Epithelial cell of prostate (primary cell): ENCODE results near the gene F13A1.
"Not testable (repeated sequence)": the region's sequence is repeated elsewhere in the genome, so short reads cannot be mapped to it uniquely, and the experiment has no call there.

Experiments
- DNase-seq: peaks from one replicate; pipeline ENCODE4 v3.0.0-alpha.2; 2011; ENCODE audit warnings: low read depth, low spot score
- H3K27ac ChIP-seq: fragments of 450-650 bp; 2 replicates; pipeline ENCODE4 v1.5.1; 2017; ENCODE audit warnings: mild to moderate bottlenecking

Gene F13A1

DNA sequence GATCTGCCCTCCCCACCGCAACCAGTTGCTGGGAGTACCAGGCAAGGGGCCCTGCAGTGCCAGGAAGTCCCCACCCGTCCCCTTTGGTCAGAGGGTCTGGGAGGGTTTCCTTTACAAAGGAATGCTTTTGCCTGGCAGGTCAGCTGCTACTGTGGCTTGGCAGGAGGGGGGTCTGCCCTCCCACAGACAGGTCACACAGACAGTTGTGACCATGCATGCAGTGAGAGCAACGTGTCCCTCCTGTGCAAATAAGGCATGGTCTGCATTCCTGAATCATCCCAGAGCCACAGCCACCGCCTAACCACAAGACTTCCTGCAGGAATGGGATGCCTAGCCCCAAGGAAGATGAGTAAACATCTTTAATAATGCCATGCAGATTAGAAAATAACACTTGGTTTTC, 439 bp upstream of the F13A1 start:
- DNase-seq, result no peak

DNA sequence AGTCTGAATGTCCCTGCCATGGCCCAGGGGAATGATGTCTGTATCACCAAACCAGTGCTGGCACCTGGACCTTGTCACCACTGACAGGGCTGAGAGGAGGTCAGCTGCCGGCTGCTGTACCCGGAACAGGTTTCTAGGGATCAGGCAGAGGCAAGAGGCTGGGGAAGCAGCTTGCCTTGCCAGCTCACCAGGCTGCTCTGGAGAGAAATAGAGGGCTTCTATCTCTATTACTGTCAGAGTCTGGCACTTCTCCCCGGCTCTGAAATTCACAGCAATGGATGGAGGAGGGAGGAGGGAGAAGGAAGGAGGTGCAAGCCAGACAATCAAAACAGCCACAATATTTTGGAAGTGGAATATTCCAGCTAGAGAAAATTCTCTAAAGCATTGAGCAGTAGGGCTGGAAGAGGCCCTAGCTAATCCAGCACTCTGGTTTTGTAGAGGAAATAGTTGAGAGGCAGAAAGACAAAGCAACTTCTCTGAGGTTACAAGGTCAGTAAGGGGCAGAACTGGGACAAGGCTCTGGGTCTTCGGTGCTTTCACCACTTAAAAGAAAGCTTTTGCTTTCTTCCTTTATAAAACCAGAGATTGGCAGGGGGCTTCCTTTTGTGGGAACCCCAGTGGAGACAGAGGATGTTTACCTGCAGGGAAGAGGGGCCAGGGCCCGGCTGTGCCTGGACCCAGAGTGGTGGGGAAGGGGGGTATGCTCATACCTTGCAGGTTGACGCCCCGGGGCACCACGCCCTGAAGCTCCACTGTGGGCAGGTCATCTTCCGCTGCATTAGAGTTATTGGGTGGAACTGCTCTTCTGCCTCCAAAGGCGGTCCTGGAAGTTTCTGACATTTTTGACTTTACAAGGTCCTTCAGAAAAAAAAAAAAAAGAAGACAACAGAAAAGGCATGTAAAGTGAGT, 2.4 kb downstream of the F13A1 start:
- no peak for DNase-seq

More for the DNA sequence above, 439 bp upstream of the F13A1 start:
- no peak overlapping the region for H3K27ac ChIP-seq

DNA sequence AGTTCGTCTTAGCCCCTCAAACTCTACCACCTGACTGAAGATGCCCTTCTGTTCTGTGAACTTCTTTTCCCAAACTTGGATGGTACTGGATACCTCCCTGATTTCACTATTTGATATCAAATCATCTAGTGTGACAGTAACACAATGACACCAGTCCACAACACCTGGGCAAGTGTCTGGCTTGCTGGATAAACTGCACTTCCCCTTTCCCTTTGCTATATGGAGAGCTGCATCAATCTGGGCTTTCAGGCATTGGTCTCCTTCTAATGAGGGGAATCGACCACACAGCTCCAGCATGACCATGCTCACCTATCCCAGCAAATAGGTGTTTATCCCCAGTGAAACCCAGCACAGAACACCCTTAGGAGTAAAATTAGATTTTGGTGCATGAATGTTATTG, 3.1 kb downstream of the F13A1 start:
- no peak for DNase-seq
- no peak overlapping the region for H3K27ac ChIP-seq

More for the DNA sequence above, 2.4 kb downstream of the F13A1 start:
- no peak overlapping the region for H3K27ac ChIP-seq

DNA sequence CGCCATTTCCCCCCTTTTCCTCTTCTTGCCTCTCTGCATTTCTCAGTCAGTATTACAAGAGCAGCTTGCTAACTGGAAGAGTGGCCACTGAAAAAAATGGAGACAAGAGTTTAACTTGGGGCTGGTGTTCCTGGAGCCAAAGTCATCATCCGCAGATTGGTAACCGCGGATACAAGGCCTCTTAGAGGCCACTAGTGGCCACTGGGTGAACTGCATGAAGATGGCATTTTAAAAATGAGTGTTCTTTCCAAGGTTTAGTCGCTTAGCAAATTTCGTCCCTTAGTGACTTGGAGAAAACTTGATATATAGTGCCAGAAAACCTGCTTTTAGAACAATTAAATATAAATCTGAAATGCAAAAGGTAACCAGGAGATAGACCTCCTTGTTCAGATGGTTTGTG, 4.8 kb downstream of the F13A1 start:
- DNase-seq, result no peak
- H3K27ac ChIP-seq, result no peak overlapping the region

DNA sequence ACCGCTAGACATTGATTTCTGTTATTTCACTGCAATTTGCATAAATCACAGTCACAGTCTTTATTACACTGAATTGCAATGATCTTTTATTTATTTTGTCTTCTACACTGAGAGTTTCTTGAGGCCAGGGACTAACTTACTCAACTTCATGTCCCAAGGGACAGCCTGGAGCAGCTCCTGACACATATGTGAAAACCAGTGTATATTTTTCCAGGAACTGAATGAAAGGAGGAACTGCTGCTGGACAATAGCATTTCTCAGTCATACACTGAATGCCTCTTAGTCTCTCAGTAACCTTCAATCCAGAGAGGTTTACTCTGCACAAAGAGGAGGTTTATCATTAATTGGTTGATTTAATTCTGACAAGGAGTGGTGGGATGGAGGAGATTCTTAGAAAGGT, 5.9 kb downstream of the F13A1 start:
- DNase-seq, result no peak
- H3K27ac ChIP-seq, result no peak overlapping the region

DNA sequence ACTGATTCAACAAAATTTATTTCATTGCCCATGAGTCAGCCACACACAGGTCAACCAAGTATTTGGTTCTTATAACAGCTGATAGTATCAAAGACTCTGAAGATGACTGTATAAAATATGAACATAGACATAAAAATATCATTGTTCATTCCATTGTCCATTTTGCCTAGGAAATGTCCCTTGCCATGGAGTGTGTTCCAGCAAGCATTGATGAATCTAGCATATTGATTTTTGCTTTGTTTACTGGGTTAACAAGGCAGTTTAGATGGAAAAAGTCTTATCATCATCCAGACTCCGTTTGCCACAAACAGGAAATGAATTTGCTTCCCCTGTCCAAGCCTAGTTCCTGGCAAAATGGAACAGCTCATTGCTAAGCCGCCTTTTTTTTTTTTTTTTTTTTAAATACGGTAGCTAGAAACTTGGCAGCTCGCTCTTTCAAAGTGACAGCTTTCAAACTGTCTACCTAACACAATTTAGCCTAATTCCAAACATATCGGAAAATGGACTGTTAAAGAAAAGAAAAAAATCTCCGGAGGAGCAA, 7.5 kb downstream of the F13A1 start:
- no peak for DNase-seq
- H3K27ac ChIP-seq, result no peak overlapping the region

DNA sequence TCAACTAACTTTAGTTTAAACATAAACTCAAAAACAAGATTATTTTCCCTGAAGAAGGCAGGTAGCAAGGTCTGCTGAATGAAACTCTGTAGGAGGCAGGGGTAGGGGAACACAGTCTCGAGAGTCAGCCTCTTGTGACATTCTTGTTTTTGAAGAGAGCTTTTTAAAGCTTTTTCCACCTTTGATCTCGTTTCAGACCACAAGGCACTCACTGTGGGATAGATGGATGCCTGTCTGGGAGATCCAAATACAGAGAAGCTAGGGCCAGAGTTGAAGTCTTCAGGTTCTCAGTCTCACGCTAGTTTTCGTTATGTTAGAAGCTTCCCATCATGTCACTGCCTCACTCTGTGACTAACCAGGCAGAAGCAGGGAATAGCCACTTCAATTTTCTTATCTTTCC, 14.9 kb downstream of the F13A1 start:
- no peak overlapping the region for H3K27ac ChIP-seq
- DNase-seq, result no peak

DNA sequence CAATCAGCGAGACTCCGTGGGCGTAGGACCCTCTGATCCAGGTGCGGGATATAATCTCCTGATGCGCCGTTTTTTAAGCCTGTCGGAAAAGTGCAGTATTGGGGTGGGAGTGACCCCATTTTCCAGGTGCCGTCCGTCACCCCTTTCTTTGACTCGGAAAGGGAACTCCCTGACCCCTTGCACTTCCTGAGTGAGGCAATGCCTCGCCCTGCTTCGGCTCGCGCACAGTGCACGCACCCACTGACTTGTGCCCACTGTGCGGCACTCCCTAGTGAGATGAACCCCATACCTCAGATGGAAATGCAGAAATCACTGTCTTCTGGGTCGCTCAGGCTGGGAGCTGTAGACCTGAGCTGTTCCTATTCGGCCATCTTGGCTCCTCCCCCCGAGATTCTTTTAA, 20.1 kb downstream of the F13A1 start:
- not testable (repeated sequence) for H3K27ac ChIP-seq, DNase-seq

DNA sequence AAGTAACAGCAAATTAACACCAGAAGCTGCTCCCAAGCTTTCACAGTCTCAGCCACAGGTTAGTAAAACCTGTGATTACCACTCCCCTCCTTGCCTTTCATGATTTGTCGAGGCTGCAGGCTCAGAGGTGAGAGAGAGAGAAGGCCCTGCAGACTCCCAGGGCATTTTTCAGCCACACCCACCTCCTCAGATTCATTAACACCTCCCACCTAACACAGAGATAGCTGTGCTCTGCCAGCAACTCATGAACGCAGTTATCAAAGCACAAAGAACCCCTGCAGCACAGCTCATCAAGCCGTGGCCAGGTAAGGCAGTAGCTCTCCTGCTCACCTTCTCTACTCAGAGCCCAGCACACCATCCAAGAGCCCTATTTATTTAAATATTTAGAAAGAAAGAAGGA, 27.1 kb downstream of the F13A1 start:
- DNase-seq, result no peak
- no peak overlapping the region for H3K27ac ChIP-seq

DNA sequence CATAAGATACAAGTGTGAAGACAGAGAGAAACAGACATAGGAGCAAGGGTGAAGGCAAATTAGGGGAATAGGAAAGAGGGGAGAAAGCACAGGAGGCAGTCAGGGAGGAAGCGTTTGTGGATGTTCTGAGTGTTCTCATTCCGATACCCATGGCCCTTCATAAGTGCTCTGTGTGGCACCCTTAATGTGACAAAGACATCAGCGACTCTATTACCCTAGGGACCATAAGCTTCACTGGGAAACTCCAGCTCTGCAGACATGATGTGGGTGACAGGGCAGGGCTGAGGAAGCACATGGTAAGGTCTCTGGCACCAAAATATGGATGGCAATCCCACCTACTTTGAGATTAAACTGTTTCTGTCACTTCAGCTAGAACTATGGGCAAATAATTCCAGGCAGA, 33.0 kb downstream of the F13A1 start:
- DNase-seq, result no peak
- H3K27ac ChIP-seq, result no peak overlapping the region

DNA sequence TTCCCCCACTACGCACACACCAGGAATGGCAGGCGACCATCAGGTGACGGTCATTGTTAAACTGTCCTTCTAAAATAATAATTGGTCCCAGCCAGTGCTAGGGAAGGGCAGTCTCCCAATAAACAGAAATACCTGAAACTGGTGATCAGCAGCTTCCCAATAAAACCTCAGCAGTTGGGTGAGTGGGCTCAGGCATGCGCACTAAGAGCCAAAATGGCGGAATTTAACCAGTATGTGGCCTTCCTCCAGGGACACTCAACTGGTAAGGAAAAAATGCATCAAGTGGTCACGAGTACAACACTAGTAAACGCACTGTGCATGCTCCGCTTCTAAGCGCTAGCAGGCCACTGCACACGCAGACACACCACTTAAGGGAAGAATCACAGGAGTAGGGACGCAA, 34.8 kb downstream of the F13A1 start:
- H3K27ac ChIP-seq, result no peak overlapping the region

DNA sequence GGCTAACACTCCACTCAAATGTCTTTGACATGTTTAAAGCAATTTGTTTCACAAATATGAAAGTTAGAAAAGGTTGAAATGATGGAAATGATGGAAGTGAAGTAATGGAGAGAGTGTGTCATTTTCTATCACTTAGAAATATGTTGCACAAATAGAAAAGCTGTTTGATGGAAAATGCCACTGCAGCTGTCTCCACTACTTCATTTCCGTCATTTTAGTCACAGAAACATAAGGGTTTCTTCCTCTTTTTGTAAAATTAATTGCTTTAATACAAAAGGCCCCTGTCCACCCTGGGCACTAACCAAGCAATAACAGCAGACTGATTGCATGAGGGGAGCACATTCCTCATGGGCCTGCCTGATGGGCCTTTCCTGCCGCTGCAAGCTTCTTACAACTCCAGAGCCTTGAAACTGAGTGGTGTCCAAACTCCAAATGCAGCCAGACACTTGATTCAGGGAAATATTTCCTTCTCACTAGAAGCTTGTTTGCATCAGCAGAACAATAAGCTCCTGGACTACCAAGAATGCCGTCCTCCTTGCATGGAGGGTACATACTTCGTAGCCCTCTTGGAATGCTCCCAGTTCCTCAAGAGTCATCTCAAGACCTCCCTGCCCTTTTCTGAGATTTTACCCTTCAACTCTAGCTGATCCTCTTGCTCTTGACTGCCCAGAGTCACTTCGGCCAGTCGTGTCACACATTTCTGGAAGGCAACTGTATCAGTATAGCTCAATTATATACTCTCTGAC, 36.1 kb downstream of the F13A1 start:
- DNase-seq, result no peak

More for the DNA sequence above, 34.8 kb downstream of the F13A1 start:
- DNase-seq, result no peak

DNA sequence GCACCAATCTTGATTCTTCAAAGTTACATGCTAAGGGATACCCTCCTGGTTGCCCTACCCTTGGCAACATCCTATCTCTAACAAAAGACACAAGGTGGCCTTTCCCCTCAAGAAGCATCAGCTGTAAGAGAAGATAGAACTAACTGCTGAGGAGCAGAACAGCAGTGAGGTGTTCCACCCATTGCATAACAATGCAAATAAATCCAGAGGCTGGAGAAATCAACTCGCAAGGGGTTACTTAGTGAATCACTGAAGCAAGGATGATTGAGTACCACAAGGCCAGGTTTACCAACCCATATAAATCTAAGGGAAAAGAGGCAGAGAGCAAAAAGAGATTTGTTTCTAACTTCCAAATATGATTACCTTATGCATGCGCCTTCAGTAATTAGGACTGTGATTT, 36.7 kb downstream of the F13A1 start:
- no peak for DNase-seq
- no peak overlapping the region for H3K27ac ChIP-seq

More for the DNA sequence above, 36.1 kb downstream of the F13A1 start:
- no peak overlapping the region for H3K27ac ChIP-seq

DNA sequence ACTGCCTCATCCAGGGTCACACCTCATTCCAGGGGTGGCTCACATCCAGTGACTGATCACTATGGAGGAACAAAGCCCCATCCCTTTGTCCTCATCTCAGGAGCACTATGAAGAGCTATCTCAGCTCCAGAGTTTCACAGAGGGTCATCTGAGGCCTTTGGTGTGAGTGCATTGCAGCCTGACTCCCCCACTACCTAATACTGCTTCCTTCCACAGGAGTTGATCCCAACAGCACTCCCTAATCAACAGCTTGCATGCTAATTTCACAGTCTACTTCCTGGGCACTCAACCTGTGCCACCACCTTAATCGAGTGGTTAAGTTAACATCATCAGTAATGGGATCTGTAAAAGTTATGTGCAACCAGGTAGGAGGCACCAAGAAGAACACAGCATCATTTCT, 37.7 kb downstream of the F13A1 start:
- DNase-seq, result no peak
- H3K27ac ChIP-seq, result no peak overlapping the region

DNA sequence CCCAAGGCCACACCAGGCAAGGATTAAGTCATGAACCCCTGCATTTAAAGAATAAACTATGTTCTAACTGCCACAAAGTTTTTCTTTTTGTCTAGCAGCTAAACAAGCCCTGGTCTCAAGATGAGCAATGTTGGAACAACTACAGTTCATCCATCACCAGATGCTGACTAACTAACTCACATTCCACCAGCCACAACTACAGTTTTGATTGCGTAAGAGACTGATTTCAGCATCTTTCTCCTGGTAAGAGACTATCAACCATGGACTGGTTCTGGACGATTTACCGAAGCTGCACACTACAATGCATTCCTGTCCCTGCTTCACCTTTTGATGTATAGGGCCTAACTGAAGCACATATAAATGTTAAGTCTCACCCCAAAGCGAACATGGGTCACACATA, 43.0 kb downstream of the F13A1 start:
- H3K27ac ChIP-seq, result no peak overlapping the region
- DNase-seq, result no peak

DNA sequence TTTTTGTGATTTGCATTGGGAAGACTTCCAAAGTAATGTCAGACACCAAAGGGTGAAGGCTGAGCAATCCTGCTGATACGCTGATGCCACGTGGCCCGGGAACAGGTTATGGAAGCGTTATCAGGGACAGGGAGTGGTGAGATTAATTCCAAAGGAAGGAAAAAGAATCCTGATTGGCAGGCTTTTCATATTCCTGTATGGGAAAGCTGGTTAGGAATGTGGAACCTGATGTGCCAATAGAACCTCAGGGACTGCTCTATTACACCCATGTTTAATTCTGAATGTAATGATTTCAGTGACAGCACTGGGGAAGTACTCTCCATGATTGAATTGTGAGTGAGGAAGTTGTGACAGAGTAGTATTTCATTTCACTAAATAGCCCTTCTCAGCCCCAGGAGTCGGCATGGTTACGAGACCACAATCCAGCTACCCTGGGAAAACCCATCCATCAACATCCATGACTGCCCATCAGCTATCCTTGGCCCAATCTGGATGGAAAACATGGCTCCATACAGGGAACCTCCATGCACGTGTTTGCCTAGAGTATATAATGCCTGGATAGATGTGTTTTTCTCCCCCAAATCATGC, 49.4 kb downstream of the F13A1 start:
- DNase-seq, result no peak

DNA sequence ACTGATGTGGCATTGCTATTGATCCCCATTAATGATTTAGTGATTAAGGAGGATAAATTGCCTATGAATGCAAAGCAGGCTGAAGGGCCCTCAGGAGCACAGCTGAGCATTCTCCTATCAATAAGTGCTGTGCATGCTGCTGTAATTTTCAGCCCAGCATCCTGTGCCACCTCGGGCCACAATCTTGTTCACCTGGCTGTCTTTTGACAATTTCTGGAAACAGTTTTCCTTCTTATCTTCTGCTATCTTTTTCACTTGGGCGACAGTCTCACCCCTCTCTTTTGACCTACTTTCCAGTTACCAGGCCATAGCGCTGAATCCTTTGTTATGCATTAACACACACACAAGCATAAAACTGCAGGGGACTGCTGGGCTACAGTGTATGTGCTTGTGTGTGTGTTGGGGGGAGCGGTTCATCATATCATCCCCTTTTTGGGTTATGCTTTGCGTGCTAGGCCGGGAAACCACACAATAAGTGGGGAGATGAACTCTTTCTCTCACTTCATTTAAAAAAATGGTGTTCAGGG, 60.2 kb downstream of the F13A1 start:
- DNase-seq, result no peak

More for the DNA sequence above, 49.4 kb downstream of the F13A1 start:
- no peak overlapping the region for H3K27ac ChIP-seq

DNA sequence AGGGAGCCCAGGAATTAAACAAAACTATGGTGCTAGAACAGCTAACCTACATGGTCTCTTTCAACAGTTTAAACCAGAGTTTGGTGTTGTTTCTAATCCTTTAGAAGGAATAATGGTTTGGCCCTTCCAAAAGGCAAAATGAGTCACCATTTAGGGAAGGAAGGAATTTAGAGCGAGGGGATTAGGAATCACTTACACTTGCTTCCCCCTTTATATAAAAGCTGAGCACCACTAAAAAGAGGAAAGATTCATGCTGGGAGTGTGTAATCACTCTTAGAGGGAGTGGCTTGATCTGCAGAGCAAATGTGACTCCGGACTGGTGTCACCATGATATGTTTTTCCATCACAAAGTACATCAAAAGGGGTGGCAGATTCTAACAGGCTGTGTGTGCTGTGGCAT, 63.6 kb downstream of the F13A1 start:
- H3K27ac ChIP-seq, result no peak overlapping the region
- DNase-seq, result no peak

More for the DNA sequence above, 60.2 kb downstream of the F13A1 start:
- H3K27ac ChIP-seq, result no peak overlapping the region

DNA sequence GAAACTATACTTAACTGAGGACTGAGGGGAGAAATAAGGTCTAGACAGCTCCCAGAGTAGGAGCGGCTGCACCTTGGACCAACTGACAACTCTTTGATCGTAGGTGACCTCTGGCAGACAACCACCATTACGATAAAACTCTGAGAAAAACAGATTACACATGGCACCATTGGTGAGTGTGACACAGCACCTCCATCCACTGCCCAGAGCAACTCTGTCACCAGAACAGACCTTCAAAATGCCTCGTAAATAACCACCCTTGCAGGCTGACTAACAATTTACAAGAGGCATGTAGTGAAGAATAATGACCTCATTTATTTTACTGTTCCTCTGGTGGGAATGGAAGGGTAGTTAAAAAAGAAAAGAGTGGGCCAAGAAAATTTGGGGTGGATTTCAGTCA, 64.2 kb downstream of the F13A1 start:
- H3K27ac ChIP-seq, result no peak overlapping the region
- DNase-seq, result no peak

DNA sequence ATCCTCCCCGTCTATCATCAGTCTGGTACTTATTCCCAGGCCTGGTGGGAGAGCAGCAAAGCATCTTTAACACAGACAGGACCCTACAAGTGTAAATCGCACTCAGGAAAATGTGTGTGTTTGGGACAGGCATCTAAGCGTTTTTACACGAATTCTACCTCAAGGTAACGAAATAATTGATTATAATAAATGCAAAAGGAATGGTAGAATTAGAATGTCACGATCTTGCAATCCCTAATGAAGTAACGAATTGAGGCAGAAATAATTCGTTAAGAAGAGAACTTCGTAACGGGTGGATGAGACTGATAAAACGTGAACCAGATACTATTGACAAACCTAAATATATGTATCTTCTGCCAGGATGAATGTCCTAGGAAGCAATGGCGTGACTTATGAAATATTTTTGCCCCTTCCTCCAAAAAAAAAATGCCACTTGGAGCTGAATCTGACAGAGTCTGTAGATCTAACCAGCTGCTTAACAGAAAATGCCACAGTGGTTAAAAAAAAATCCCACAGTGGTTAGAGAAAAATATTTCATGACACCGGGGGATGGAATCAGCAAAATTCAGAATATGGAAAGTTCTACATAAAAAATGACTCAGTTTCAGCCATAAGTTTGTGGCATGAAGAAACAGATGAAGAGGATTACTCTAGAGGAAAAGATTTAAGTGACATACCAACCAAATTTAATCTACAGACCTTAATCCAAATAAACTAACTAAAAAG, 68.7 kb downstream of the F13A1 start:
- no peak overlapping the region for H3K27ac ChIP-seq
- DNase-seq, result no peak
